Natural killer cell (primary cell): Measurements from ENCODE around the gene CALN1. TPM values are rescaled to one million over a fixed set of nuclear protein-coding genes. Genes with fewer than 3 reads are reported as not detected.

Experiments
- ATAC-seq, 3 donors: fragments of 150-1000 bp in 2 of 3; fragments of 200-7000 bp in 1 of 3; cut with Tn5 transposase; 1 replicate in 1 of 3; 2 replicates in 2 of 3; pipeline ENCODE4 v1.10.0; 2021; ENCODE audit warnings: mild to moderate bottlenecking in 2 of 3, moderate library complexity in 2 of 3
- DNase-seq, 2 donors: peaks; one replicate each; pipeline versions ENCODE4 v3.0.0 to v3.0.0-alpha.2; 2013 to 2021; ENCODE audit warnings: mixed read lengths in 1 of 2
- H3K27ac ChIP-seq: one replicate; pipeline ENCODE4 v1.5.1; 2013; ENCODE audit warnings: mild to moderate bottlenecking, low read length
- H3K27me3 ChIP-seq: one replicate; pipeline ENCODE4 v1.6.1; 2013; ENCODE audit warnings: low read length; ENCODE audit not compliant: control insufficient read depth, insufficient read depth
- H3K36me3 ChIP-seq: one replicate; pipeline ENCODE4 v1.6.1; 2013; ENCODE audit warnings: low read length; ENCODE audit not compliant: control insufficient read depth, insufficient read depth
- H3K4me1 ChIP-seq: one replicate; pipeline ENCODE4 v1.6.1; 2013; ENCODE audit warnings: low read length; ENCODE audit not compliant: control insufficient read depth, insufficient read depth
- H3K4me3 ChIP-seq: one replicate; pipeline ENCODE4 v1.5.1; 2013; ENCODE audit warnings: low read length
- H3K9me3 ChIP-seq: one replicate; pipeline ENCODE4 v1.6.1; 2013; ENCODE audit warnings: low read length; ENCODE audit not compliant: control insufficient read depth, insufficient read depth
- H3K27ac Mint-ChIP-seq, 2 donors: one replicate each; pipeline ENCODE4 v1.8.0; 2022; ENCODE audit warnings: mild to moderate bottlenecking in 2 of 2, mixed read lengths in 2 of 2, moderate library complexity in 1 of 2
- H3K27me3 Mint-ChIP-seq, 2 donors: one replicate each; pipeline ENCODE4 v1.8.0; 2022; ENCODE audit warnings: low read depth in 2 of 2, mixed read lengths in 2 of 2
- H3K36me3 Mint-ChIP-seq: one replicate; pipeline ENCODE4 v1.8.0; 2022; ENCODE audit warnings: mixed read lengths
- H3K4me1 Mint-ChIP-seq, 2 donors: one replicate each; pipeline ENCODE4 v1.8.0; 2022; ENCODE audit warnings: mixed read lengths in 2 of 2
- H3K4me3 Mint-ChIP-seq: one replicate; pipeline ENCODE4 v1.8.0; 2022; ENCODE audit warnings: mild to moderate bottlenecking, moderate library complexity, mixed read lengths
- H3K9me3 Mint-ChIP-seq, 2 donors: one replicate each; pipeline ENCODE4 v1.8.0; 2022; ENCODE audit warnings: mixed read lengths in 2 of 2
- WGBS: methylation state at CpG from one replicate; pipeline ENCODE4 v1.1.7; 2013; ENCODE audit warnings: missing lambda C conversion rate; ENCODE audit not compliant: insufficient coverage; 5-methylcytosine and 5-hydroxymethylcytosine counted together
- intact Hi-C: fragments of 100-400 bp; cut with micrococcal nuclease; formaldehyde crosslinking; loops from one replicate; pipeline ENCODE4 v1.14.2; 2022
- total RNA-seq, 4 donors: library from RNA; stranded (reverse); fragments of 120-200 nt in 1 of 4; gene quantifications; one replicate each; pipeline versions ENCODE4 v1.2.3 to v1.2.4, GENCODE V29; 2013 to 2022
- TF ChIP-seq, protein P1 (sequence below): fragments of 200-600 bp; IDR thresholded peaks from one replicate; pipeline ENCODE4 v1.8.0; 2022; ENCODE audit warnings: antibody characterized with exemption

CALN1 gene
- total RNA-seq, 3 donors from 2014 or later (not counting 1 experiment from before 2014, with no cell fraction given), result 0.18 TPM; not detected in 2

- Mint-ChIP-seq H3K27me3 (no peaks in the 10 kb centered on the region), H3K9me3 (peaks cover 4 to 6% of the 10 kb centered on the region in 2 donors), H3K27ac (no peak overlapping the region), H3K4me3 (no peak overlapping the region), H3K4me1 (no peaks in the 10 kb centered on the region), H3K36me3 (peaks cover 7% of the 10 kb centered on the region)
- H3K27me3 ChIP-seq, result no peaks in the 10 kb centered on the region
- intact Hi-C loops, result no loop called here
- peaks cover 11% of the 10 kb centered on the region for H3K9me3 ChIP-seq
- no peak for ATAC-seq
- no peaks in the 10 kb centered on the region for H3K4me1 ChIP-seq
- no peak overlapping the region for H3K27ac ChIP-seq
- H3K36me3 ChIP-seq, result no peaks in the 10 kb centered on the region
- no peak for DNase-seq
- WGBS, result 92% methylated on average over 5 of the region's 5 CpGs
- TF ChIP-seq, protein P1, sequence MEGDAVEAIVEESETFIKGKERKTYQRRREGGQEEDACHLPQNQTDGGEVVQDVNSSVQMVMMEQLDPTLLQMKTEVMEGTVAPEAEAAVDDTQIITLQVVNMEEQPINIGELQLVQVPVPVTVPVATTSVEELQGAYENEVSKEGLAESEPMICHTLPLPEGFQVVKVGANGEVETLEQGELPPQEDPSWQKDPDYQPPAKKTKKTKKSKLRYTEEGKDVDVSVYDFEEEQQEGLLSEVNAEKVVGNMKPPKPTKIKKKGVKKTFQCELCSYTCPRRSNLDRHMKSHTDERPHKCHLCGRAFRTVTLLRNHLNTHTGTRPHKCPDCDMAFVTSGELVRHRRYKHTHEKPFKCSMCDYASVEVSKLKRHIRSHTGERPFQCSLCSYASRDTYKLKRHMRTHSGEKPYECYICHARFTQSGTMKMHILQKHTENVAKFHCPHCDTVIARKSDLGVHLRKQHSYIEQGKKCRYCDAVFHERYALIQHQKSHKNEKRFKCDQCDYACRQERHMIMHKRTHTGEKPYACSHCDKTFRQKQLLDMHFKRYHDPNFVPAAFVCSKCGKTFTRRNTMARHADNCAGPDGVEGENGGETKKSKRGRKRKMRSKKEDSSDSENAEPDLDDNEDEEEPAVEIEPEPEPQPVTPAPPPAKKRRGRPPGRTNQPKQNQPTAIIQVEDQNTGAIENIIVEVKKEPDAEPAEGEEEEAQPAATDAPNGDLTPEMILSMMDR, result no peak
- no peak overlapping the region for H3K4me3 ChIP-seq
Measured at GRCh38 chr7:71785216-71785615, 626.9 kb downstream of the CALN1 start.

DNA sequence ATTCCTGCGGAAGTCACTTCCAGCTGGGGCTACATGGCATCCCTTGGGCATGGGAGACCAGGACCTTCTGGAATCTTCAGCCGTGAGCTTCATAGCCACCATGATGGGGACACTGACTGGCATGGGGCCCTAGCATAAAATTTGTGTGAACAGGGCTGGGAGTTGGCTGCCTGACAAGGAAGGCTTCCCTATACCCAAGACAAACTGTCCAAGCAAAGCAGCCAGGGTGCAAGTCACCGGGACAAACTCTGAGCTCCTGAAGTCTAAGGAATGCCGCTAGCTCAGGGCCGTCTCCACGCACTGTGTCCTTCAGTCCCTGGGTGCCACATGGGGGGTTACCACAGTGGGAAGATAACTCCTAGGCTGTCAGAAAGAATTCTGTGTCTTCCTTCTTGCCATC, 627.4 kb downstream of the CALN1 start:
- Mint-ChIP-seq H3K9me3 (peaks cover under 1 to 2% of the 10 kb centered on the region in 2 donors), H3K27ac (no peak overlapping the region), H3K27me3 (no peaks in the 10 kb centered on the region), H3K4me1 (no peaks in the 10 kb centered on the region), H3K4me3 (no peak overlapping the region), H3K36me3 (peaks cover 7% of the 10 kb centered on the region)
- Histone ChIP-seq H3K27me3 (no peaks in the 10 kb centered on the region), H3K36me3 (no peaks in the 10 kb centered on the region), H3K9me3 (peaks cover 11% of the 10 kb centered on the region), H3K27ac (no peak overlapping the region), H3K4me1 (no peaks in the 10 kb centered on the region), H3K4me3 (no peak overlapping the region)
- TF ChIP-seq, protein P1, result no peak
- intact Hi-C loops, result no loop called here
- DNase-seq, result no peak
- WGBS, result 89% methylated on average over 6 of the region's 6 CpGs
- no peak for ATAC-seq

DNA sequence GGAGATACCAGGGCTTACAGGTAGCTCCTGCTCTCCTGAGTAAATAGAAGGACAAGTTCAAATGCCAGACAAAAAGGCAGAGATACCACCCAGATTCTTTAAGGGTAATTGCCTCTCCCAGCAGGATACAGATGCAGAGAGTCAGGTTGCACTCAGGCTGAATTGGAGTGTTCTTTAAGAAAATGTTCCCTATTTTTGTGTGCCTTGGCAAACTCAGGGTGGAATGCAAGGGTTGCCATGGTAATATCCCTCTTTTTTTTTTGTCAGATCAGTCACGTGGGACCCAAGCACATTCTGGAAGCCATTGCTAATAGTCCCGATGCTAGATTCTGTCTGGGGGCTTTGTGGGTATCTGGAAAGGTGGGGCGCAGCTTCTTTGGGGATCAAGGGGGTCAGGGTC, 628.0 kb downstream of the CALN1 start:
- Histone ChIP-seq H3K4me1 (no peaks in the 10 kb centered on the region), H3K9me3 (peaks cover 11% of the 10 kb centered on the region), H3K27me3 (no peaks in the 10 kb centered on the region), H3K4me3 (no peak overlapping the region), H3K36me3 (no peaks in the 10 kb centered on the region), H3K27ac (no peak overlapping the region)
- Mint-ChIP-seq H3K27ac (no peak overlapping the region), H3K4me3 (no peak overlapping the region), H3K4me1 (no peaks in the 10 kb centered on the region), H3K27me3 (no peaks in the 10 kb centered on the region), H3K9me3 (peaks cover 0 to 2% of the 10 kb centered on the region in 2 donors), H3K36me3 (peaks cover 7% of the 10 kb centered on the region)
- no peak for ATAC-seq
- no peak for DNase-seq
- 100% methylated on average over 1 of the region's 3 CpGs for WGBS
- intact Hi-C loops, result no loop called here
- TF ChIP-seq, protein P1, result no peak

DNA sequence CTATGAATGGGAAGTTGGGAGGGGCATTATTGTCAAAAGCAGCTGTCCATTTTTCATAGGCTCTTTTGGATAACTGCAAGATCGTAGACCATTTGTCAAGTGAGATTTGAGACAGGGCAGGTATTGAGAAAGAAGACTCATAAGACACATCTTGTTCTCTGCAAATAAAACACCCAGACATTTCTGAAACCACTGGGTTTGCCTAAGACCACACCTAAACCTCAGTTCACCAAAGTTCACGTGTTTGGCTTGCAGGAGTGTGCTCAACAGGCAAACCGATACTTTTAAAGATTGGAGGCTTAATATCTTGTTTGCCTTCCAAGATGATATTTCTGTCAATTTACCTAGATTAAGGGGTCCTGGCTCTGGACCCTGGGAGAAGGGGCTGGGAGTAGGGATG, 628.4 kb downstream of the CALN1 start:
- no peaks in the 10 kb centered on the region for H3K36me3 ChIP-seq
- H3K4me3 Mint-ChIP-seq, result no peak overlapping the region
- peaks cover 7% of the 10 kb centered on the region for H3K36me3 Mint-ChIP-seq
- peaks cover 11% of the 10 kb centered on the region for H3K9me3 ChIP-seq
- no peak overlapping the region for H3K27ac ChIP-seq
- H3K27me3 ChIP-seq, result no peaks in the 10 kb centered on the region
- H3K27ac Mint-ChIP-seq, result no peak overlapping the region
- DNase-seq (no peak), ATAC-seq (no peak)
- H3K4me3 ChIP-seq, result no peak overlapping the region
- TF ChIP-seq, protein P1, result no peak
- H3K9me3 Mint-ChIP-seq, result peaks cover 0 to 2% of the 10 kb centered on the region in 2 donors
- H3K4me1 Mint-ChIP-seq, result no peaks in the 10 kb centered on the region
- intact Hi-C loops, result no loop called here
- H3K4me1 ChIP-seq, result no peaks in the 10 kb centered on the region
- no peaks in the 10 kb centered on the region for H3K27me3 Mint-ChIP-seq
- WGBS, result 92% methylated on average over 3 of the region's 3 CpGs
